Loucy (cell line): ENCODE results near the gene SETBP1.

Experiments used
- H2AFZ ChIP-seq: fragments of 200-600 bp; sonication (generic); 2 replicates; pipeline ENCODE4 v1.6.0; 2016; ENCODE audit warnings: antibody characterized with exemption, mild to moderate bottlenecking, low read length, moderate library complexity
- H3F3A ChIP-seq: fragments of 200-600 bp; 2 replicates; pipeline ENCODE4 v1.6.0; 2016; ENCODE audit warnings: antibody characterized with exemption, low read depth, mild to moderate bottlenecking
- H3K27me3 ChIP-seq: fragments of 200-600 bp; sonication (generic); 2 replicates; pipeline ENCODE4 v1.6.1; 2014; ENCODE audit warnings: low read length, mild to moderate bottlenecking; ENCODE audit not compliant: insufficient read depth, poor library complexity, severe bottlenecking
- H3K36me3 ChIP-seq: fragments of 200-600 bp; sonication (generic); 2 replicates; pipeline ENCODE4 v1.6.1; 2016; ENCODE audit warnings: low read length; ENCODE audit not compliant: insufficient read depth
- H3K4me1 ChIP-seq: fragments of 200-600 bp; sonication (generic); 2 replicates; pipeline ENCODE4 v1.5.1; 2014; ENCODE audit warnings: low read length, mild to moderate bottlenecking; ENCODE audit not compliant: insufficient read depth, poor library complexity, severe bottlenecking
- H3K4me2 ChIP-seq: fragments of 200-600 bp; sonication (generic); 2 replicates; pipeline ENCODE4 v1.6.0; 2014; ENCODE audit warnings: antibody characterized with exemption, low read length, low read depth, mild to moderate bottlenecking; ENCODE audit not compliant: poor library complexity, severe bottlenecking
- H3K4me3 ChIP-seq: fragments of 200-600 bp; sonication (generic); 2 replicates; pipeline ENCODE4 v1.5.1; 2014; ENCODE audit warnings: low read length, mild to moderate bottlenecking, mixed read lengths; ENCODE audit not compliant: poor library complexity, severe bottlenecking
- H3K79me2 ChIP-seq: fragments of 200-600 bp; sonication (generic); 2 replicates; pipeline ENCODE4 v1.6.1; 2014; ENCODE audit warnings: low read length; ENCODE audit not compliant: insufficient read depth
- H3K9ac ChIP-seq: fragments of 200-600 bp; sonication (generic); 2 replicates; pipeline ENCODE4 v1.6.0; 2014; ENCODE audit warnings: mild to moderate bottlenecking, low read depth, low read length, moderate library complexity; ENCODE audit not compliant: poor library complexity, severe bottlenecking
- H3K9me2 ChIP-seq: fragments of 200-600 bp; sonication (generic); replicated peaks from 2 replicates; pipeline ENCODE4 v1.6.1; 2016; ENCODE audit warnings: low read depth, low read length, mixed read lengths
- H3K9me3 ChIP-seq: fragments of 200-600 bp; sonication (generic); 2 replicates; pipeline ENCODE4 v1.6.1; 2014; ENCODE audit warnings: mild to moderate bottlenecking, antibody characterized with exemption, low read length, low read depth; ENCODE audit not compliant: insufficient read depth
- H4K20me1 ChIP-seq: fragments of 200-600 bp; sonication (generic); 2 replicates; pipeline ENCODE4 v1.6.0; 2014; ENCODE audit warnings: antibody characterized with exemption, low read length, mild to moderate bottlenecking; ENCODE audit not compliant: insufficient read depth, poor library complexity, severe bottlenecking
- EZH2phosphoT487 ChIP-seq: fragments of 200-600 bp; IDR thresholded peaks from 2 replicates; pipeline ENCODE4 v1.6.1; 2018; ENCODE audit warnings: antibody characterized with exemption, mild to moderate bottlenecking, moderate library complexity, borderline replicate concordance
- TF ChIP-seq, protein P1 (sequence below): fragments of 200-600 bp; sonication (generic); conservative IDR thresholded peaks from 2 replicates; pipeline ENCODE4 v1.5.1; 2014; ENCODE audit warnings: mild to moderate bottlenecking, antibody characterized with exemption, low read length

Gene SETBP1

DNA sequence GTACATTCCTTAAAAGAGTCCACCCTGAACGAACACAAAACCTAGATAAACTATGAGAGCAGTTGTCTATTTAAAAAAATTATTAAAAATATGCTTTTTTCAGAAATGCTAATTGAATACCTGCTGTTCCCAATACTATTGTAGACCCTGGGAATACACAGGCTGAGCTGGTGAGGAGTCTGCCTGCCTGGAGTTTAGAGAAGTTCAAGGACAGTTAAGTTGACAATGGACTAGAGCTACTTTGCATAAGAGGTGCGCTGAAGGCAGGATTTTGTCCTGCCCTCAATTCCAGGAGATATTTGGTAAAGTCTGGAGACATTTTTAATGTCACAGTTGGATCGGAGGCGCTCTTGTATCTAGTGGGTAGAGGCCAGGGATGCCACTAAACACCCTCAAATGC is 110.2 kb downstream of the SETBP1 start:
- H3K79me2 ChIP-seq, result peaks cover 30% of the 10 kb centered on the region; the same call in 1 of the 2 replicates
- H3K4me1 ChIP-seq, result no peaks in the 10 kb centered on the region

DNA sequence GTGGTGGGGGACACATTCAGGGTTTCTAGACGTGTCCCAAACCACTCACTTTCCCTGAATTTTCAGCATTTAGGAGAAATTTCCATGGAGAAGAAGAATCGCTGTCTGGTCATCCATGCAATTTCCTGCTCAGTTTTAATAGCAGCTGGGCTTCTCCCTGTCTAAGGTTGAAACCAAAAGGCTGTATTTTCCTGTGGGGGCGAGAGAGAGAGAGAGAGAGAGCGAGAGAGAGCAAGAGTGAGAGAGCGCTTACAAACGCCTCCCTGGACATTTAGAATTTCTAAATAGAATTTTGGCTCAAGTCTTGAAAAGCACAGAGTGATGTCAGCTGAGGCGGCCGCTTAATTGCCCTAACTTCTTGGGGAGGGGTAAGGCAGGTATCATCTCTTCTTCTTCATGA is 110.8 kb downstream of the SETBP1 start:
- no peaks in the 10 kb centered on the region for H3K4me1 ChIP-seq
- no peaks in the 10 kb centered on the region for H3K9me2 ChIP-seq
- no peaks in the 10 kb centered on the region for H4K20me1 ChIP-seq
- no peak overlapping the region for H2AFZ ChIP-seq
- H3K9me3 ChIP-seq, result no peaks in the 10 kb centered on the region
- H3F3A ChIP-seq, result no peaks in the 10 kb centered on the region
- no peak overlapping the region for H3K4me2 ChIP-seq
- no peak for TF ChIP-seq EZH2phosphoT487
- TF ChIP-seq, protein P1, sequence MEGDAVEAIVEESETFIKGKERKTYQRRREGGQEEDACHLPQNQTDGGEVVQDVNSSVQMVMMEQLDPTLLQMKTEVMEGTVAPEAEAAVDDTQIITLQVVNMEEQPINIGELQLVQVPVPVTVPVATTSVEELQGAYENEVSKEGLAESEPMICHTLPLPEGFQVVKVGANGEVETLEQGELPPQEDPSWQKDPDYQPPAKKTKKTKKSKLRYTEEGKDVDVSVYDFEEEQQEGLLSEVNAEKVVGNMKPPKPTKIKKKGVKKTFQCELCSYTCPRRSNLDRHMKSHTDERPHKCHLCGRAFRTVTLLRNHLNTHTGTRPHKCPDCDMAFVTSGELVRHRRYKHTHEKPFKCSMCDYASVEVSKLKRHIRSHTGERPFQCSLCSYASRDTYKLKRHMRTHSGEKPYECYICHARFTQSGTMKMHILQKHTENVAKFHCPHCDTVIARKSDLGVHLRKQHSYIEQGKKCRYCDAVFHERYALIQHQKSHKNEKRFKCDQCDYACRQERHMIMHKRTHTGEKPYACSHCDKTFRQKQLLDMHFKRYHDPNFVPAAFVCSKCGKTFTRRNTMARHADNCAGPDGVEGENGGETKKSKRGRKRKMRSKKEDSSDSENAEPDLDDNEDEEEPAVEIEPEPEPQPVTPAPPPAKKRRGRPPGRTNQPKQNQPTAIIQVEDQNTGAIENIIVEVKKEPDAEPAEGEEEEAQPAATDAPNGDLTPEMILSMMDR, result no peak
- H3K27me3 ChIP-seq, result no peaks in the 10 kb centered on the region
- H3K9ac ChIP-seq, result no peak overlapping the region
- peaks cover 23% of the 10 kb centered on the region; the same call in 1 of the 2 replicates for H3K79me2 ChIP-seq
- peaks cover 8% of the 10 kb centered on the region; the same call in 1 of the 2 replicates for H3K36me3 ChIP-seq
- H3K4me3 ChIP-seq, result no peak overlapping the region

More for the DNA sequence above, 110.2 kb downstream of the SETBP1 start:
- TF ChIP-seq EZH2phosphoT487, result no peak
- TF ChIP-seq, protein P1, result no peak
- Histone ChIP-seq H2AFZ (no peak overlapping the region), H3F3A (no peaks in the 10 kb centered on the region), H4K20me1 (no peaks in the 10 kb centered on the region), H3K4me2 (no peak overlapping the region), H3K9me2 (no peaks in the 10 kb centered on the region), H3K9me3 (no peaks in the 10 kb centered on the region), H3K27me3 (no peaks in the 10 kb centered on the region), H3K9ac (no peak overlapping the region), H3K36me3 (peaks cover 8% of the 10 kb centered on the region; the same call in 1 of the 2 replicates), H3K4me3 (no peak overlapping the region)

DNA sequence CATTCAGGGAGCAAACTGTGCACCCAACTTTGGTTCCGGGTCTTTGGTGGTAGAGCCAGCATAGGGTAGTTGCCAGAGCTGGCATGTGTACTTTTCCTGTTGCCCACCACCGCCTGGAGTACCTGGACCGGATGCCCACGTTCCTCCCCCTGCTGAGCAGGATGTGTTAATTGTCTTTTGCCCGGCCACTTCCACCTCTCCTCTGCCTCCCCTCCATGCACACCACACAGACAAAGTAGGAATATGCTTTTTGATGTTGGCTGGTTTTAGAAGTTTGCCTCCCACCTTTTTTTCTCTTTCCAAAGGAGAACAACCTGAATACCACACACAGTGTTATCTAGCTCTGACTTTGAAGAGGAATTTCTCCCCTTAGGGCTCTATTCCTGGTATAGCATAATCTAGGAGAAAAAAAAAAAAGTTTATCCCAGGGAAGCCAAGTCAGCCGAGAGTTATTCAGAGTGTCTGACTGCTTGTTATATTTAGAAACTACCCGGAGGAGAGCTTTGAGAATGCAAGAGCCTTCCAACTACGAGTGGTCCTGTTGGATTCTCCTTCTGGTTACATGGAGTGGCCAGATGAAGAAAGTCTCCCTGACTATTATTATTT is 111.9 kb downstream of the SETBP1 start:
- Histone ChIP-seq H3K9me3 (no peaks in the 10 kb centered on the region), H3K79me2 (peaks cover 22% of the 10 kb centered on the region; the same call in 1 of the 2 replicates), H3F3A (no peaks in the 10 kb centered on the region), H4K20me1 (no peaks in the 10 kb centered on the region), H3K4me1 (no peaks in the 10 kb centered on the region), H3K4me3 (no peak overlapping the region), H3K27me3 (no peaks in the 10 kb centered on the region), H3K4me2 (no peak overlapping the region), H3K9me2 (no peaks in the 10 kb centered on the region), H3K9ac (no peak overlapping the region), H2AFZ (no peak overlapping the region), H3K36me3 (peaks cover 8% of the 10 kb centered on the region; the same call in 1 of the 2 replicates)
- no peak for TF ChIP-seq EZH2phosphoT487
- TF ChIP-seq, protein P1, result no peak
